GM12878 (cell line): ENCODE results near the gene ING5. TPM values are rescaled to one million over a fixed set of nuclear protein-coding genes. Genes with fewer than 3 reads are reported as not detected.

Experiments used
- ASH2L ChIP-seq: fragments of 300-600, 200-600 bp; sonication (generic); IDR thresholded peaks from 2 replicates; pipeline ENCODE4 v1.6.1; 2017; ENCODE audit warnings: low read depth, mild to moderate bottlenecking, borderline replicate concordance
- HDAC2 ChIP-seq: fragments of 200-600 bp; sonication (generic); IDR thresholded peaks from 2 replicates; pipeline ENCODE4 v1.6.1; 2017
- IKZF1 ChIP-seq: fragments of 450-650 bp; conservative IDR thresholded peaks from 2 replicates; pipeline ENCODE4 v1.6.1; 2017; ENCODE audit warnings: antibody characterized with exemption, mild to moderate bottlenecking
- IRF5 ChIP-seq: fragments of 450-650 bp; IDR thresholded peaks from 2 replicates; pipeline ENCODE4 v1.6.1; 2017; ENCODE audit warnings: borderline replicate concordance
- NBN ChIP-seq: fragments of 450-650 bp; IDR thresholded peaks from 2 replicates; pipeline ENCODE4 v1.6.1; 2016
- POLR2AphosphoS5 ChIP-seq: IDR thresholded peaks from 2 replicates; pipeline ENCODE4 v1.6.1; 2011; ENCODE audit warnings: mild to moderate bottlenecking, low read length, inconsistent platforms
- REST ChIP-seq: IDR thresholded peaks from 2 replicates; pipeline ENCODE4 v1.6.1; 2012; ENCODE audit warnings: mild to moderate bottlenecking, low read depth, low read length
- ZNF217 ChIP-seq: fragments of 450-650 bp; IDR thresholded peaks from 2 replicates; pipeline ENCODE4 v1.6.1; 2017; ENCODE audit warnings: antibody characterized with exemption, mild to moderate bottlenecking
- polyA plus RNA-seq, 11 experiments: library from polyadenylated mRNA; depleted of rRNA in 4 of 11; unstranded in 6 of 11; stranded (reverse) in 5 of 11; fragments of >200 nt; fragmentation: Nextera tagmentation in 4 of 11; fragmentation: Illumina TruSeq in 1 of 11; extraction: Ambion mirVana in 4 of 11; extraction: Trizol in 1 of 11; gene quantifications; 1 replicate in 1 of 11; 2 replicates in 10 of 11; pipeline versions ENCODE4 v1.2.1 to v1.2.3, GENCODE V29; 2011 to 2016; ENCODE audit warnings: inconsistent platforms in 2 of 11, missing spikeins in 2 of 11, low read depth in 1 of 11
- total RNA-seq, 4 experiments: library from RNA; depleted of rRNA in 3 of 4; stranded (reverse); fragments of >200 nt in 3 of 4; fragmentation: Illumina TruSeq in 1 of 4; extraction: Trizol in 1 of 4; gene quantifications; 2 replicates each; pipeline versions ENCODE4 v1.2.1 to v1.2.3, GENCODE V29; 2013 to 2021
- TF ChIP-seq, protein P1 (sequence below): fragments of 450-650 bp; IDR thresholded peaks from 2 replicates; pipeline ENCODE4 v1.6.1; 2016; ENCODE audit warnings: mild to moderate bottlenecking
- TF ChIP-seq, protein P2 (sequence below), 3 experiments: IDR thresholded peaks in 2 of 3; conservative IDR thresholded peaks in 1 of 3; 2 replicates each; pipeline ENCODE4 v1.5.1; 2011; ENCODE audit warnings: low read depth in 3 of 3, low read length in 3 of 3, mild to moderate bottlenecking in 3 of 3, control low read depth in 2 of 3, moderate library complexity in 2 of 3, inconsistent platforms in 1 of 3, mixed read lengths in 1 of 3; ENCODE audit not compliant: control insufficient read depth in 2 of 3, insufficient read depth in 1 of 3; ENCODE audit errors: extremely low read depth in 1 of 3
- TF ChIP-seq, protein P3 (sequence below): fragments of 450-650 bp; formaldehyde crosslinking; IDR thresholded peaks from 2 replicates; pipeline ENCODE4 v1.4.0; 2020; ENCODE audit warnings: mild to moderate bottlenecking, moderate library complexity
- TF ChIP-seq, protein P4 (sequence below): fragments of 450-650 bp; IDR thresholded peaks from 2 replicates; pipeline ENCODE4 v1.6.1; 2017; ENCODE audit warnings: mild to moderate bottlenecking, low read depth, inconsistent platforms; ENCODE audit not compliant: poor library complexity, severe bottlenecking

ING5 gene
- total and polyA plus RNA-seq, 10 of the 15 experiments (the other 5 are each of a cell fraction or from before 2014, with no cell fraction given): 10.0 to 46.1 (median 27.2) TPM

GRCh38 chr2:241701149-241701398 lies 765 bp upstream of the ING5 start (continued):
- TF ChIP-seq, protein P1, sequence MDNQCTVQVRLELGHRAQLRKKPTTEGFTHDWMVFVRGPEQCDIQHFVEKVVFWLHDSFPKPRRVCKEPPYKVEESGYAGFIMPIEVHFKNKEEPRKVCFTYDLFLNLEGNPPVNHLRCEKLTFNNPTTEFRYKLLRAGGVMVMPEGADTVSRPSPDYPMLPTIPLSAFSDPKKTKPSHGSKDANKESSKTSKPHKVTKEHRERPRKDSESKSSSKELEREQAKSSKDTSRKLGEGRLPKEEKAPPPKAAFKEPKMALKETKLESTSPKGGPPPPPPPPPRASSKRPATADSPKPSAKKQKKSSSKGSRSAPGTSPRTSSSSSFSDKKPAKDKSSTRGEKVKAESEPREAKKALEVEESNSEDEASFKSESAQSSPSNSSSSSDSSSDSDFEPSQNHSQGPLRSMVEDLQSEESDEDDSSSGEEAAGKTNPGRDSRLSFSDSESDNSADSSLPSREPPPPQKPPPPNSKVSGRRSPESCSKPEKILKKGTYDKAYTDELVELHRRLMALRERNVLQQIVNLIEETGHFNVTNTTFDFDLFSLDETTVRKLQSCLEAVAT: 0 out of 2 replicates have a peak, but pooled peaks have one; percentile 27
- no peak for TF ChIP-seq IKZF1
- no peak for TF ChIP-seq REST
- 0 out of 2 replicates have a peak, but pooled peaks have one; percentile 3 for TF ChIP-seq POLR2AphosphoS5
- TF ChIP-seq, protein P2, sequence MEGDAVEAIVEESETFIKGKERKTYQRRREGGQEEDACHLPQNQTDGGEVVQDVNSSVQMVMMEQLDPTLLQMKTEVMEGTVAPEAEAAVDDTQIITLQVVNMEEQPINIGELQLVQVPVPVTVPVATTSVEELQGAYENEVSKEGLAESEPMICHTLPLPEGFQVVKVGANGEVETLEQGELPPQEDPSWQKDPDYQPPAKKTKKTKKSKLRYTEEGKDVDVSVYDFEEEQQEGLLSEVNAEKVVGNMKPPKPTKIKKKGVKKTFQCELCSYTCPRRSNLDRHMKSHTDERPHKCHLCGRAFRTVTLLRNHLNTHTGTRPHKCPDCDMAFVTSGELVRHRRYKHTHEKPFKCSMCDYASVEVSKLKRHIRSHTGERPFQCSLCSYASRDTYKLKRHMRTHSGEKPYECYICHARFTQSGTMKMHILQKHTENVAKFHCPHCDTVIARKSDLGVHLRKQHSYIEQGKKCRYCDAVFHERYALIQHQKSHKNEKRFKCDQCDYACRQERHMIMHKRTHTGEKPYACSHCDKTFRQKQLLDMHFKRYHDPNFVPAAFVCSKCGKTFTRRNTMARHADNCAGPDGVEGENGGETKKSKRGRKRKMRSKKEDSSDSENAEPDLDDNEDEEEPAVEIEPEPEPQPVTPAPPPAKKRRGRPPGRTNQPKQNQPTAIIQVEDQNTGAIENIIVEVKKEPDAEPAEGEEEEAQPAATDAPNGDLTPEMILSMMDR (IDR thresholded peaks at IDR 0.05 in 2 of 3, conservative IDR thresholded peaks at IDR 0.05 in 1 of 3; ENCODE audit: control insufficient read depth in 2 of 3, extremely low read depth in 1 of 3, insufficient read depth in 1 of 3, low read depth in 3 of 3, low read length in 3 of 3): peak; percentile 33 to 59 (median 57); a peak in 4 of 6 replicates
- TF ChIP-seq NBN: 0 out of 2 replicates have a peak, but pooled peaks have one; percentile 57
- TF ChIP-seq IRF5: no peak
- TF ChIP-seq ZNF217: no peak
- TF ChIP-seq ASH2L: no peak
- TF ChIP-seq, protein P3, sequence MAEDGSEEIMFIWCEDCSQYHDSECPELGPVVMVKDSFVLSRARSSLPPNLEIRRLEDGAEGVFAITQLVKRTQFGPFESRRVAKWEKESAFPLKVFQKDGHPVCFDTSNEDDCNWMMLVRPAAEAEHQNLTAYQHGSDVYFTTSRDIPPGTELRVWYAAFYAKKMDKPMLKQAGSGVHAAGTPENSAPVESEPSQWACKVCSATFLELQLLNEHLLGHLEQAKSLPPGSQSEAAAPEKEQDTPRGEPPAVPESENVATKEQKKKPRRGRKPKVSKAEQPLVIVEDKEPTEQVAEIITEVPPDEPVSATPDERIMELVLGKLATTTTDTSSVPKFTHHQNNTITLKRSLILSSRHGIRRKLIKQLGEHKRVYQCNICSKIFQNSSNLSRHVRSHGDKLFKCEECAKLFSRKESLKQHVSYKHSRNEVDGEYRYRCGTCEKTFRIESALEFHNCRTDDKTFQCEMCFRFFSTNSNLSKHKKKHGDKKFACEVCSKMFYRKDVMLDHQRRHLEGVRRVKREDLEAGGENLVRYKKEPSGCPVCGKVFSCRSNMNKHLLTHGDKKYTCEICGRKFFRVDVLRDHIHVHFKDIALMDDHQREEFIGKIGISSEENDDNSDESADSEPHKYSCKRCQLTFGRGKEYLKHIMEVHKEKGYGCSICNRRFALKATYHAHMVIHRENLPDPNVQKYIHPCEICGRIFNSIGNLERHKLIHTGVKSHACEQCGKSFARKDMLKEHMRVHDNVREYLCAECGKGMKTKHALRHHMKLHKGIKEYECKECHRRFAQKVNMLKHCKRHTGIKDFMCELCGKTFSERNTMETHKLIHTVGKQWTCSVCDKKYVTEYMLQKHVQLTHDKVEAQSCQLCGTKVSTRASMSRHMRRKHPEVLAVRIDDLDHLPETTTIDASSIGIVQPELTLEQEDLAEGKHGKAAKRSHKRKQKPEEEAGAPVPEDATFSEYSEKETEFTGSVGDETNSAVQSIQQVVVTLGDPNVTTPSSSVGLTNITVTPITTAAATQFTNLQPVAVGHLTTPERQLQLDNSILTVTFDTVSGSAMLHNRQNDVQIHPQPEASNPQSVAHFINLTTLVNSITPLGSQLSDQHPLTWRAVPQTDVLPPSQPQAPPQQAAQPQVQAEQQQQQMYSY (CRISPR knock-in tag): no peak
- TF ChIP-seq, protein P4, sequence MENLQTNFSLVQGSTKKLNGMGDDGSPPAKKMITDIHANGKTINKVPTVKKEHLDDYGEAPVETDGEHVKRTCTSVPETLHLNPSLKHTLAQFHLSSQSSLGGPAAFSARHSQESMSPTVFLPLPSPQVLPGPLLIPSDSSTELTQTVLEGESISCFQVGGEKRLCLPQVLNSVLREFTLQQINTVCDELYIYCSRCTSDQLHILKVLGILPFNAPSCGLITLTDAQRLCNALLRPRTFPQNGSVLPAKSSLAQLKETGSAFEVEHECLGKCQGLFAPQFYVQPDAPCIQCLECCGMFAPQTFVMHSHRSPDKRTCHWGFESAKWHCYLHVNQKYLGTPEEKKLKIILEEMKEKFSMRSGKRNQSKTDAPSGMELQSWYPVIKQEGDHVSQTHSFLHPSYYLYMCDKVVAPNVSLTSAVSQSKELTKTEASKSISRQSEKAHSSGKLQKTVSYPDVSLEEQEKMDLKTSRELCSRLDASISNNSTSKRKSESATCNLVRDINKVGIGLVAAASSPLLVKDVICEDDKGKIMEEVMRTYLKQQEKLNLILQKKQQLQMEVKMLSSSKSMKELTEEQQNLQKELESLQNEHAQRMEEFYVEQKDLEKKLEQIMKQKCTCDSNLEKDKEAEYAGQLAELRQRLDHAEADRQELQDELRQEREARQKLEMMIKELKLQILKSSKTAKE: no peak
- 0 out of 2 replicates have a peak, but pooled peaks have one; percentile 29 for TF ChIP-seq HDAC2
- TF ChIP-seq, all 136 proteins: peak for 10
